Epidermal melanocyte (primary cell): Measurements from ENCODE around the gene LST1.
A peak's percentile ranks its signal among the peaks of the same experiment; 100 is the strongest.
"Not testable (repeated sequence)": the region's sequence is repeated elsewhere in the genome, so short reads cannot be mapped to it uniquely, and the experiment has no call there.

Source experiments
- DNase-seq: peaks from one replicate; pipeline ENCODE4 v3.0.0; 2011; ENCODE audit warnings: low spot score; ENCODE audit not compliant: insufficient read length

The LST1 gene

DNA sequence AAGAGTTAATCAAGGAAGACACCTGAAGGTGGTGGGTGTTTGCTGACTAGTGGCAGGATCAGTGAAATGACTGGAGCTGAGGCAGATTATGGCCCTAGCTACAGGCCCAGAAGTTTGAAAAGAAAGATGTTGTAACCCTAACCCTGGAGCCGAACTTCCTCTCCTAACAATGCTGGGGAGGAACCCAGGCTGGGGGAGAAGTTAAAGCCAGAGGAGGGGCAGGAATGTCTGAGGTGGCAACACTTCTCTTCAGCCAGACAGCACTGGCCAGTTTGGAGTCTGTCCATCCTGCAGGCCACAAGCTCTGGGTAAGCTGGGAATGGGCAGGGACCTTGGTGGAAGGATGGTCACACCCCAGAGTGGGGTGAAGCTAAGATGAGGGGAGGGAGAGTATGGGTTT is at the start of gene LST1:
Gene LST1, plus strand, starts transcription at position 270 of the 400 bp plus-strand sequence. CDS start 1,023 bp downstream, outside the sequence.
- DNase-seq, result no peak

GRCh38 chr6:31538805-31539400 is 47.2 kb upstream of the LST1 start:
- DNase-seq, result no peak

DNA sequence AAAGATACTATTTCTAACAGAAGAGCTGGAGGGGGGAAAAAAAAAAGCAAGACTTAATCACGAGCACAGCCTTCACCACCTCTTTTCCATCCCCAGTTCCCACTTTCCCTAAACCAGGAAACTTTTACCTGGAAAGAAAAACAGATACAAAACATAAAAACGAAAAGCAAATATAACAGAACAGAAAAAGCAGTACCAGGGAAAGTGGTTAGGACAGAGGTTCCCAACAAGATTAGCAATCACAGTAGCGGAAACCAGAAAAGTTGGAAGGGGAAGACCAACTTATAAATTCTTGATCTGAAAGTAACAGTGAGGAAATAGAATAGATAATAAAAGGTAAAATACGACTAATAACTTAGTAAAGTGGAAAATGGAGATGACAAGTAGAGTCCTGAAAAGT is 45.4 kb upstream of the LST1 start:
- DNase-seq, result no peak

- no peak for DNase-seq
These were observed 44.9 kb upstream of the LST1 start for GRCh38 chr6:31541059-31541657.

DNA sequence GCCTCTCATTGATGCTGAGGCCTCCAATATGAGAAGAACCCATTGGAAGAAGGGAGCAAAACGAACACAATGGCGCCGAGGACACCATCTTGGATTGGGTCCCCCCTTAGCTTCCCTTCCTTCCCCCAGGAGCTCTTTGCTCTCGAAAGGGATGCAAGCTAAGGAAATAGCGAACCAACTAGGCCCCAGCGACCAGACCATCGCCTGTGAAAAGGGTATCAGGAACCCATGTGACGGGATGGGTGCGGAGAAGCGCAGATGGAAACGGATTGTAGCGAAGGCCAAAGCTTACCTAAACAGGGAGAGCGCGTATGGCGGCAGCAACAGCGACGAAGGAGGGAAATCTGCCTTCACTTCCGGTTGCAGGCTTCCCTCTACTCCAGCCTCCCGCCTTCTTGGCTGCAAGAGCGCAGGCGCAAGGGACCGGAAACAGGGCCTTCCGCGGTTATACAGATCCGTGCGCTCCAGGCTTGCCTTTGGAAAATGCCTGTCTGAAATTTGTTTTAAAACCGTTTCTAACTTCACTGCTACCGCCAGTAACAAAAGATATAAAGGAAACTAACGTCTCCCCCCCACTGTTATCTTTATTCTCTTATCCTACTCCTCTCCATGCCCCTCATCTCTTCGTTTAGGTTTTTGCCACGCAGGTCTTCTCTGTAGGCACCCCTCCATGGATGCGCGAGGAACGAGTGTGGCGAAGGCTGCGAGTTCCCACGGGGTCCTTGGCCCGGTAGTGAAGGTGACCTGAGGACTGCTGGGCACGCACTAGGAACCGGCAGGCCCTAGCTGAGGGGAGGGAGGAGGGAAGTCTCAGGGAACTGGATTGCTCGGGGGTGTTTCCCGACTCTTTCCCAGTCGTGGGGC is 44.2 kb upstream of the LST1 start, which contains the start of gene DDX39B:
Gene DDX39B, minus strand, starts transcription at position 346 of the 864 bp plus-strand sequence. CDS start 1,471 bp downstream, outside the sequence.
- peak; percentile 91 for DNase-seq

DNA sequence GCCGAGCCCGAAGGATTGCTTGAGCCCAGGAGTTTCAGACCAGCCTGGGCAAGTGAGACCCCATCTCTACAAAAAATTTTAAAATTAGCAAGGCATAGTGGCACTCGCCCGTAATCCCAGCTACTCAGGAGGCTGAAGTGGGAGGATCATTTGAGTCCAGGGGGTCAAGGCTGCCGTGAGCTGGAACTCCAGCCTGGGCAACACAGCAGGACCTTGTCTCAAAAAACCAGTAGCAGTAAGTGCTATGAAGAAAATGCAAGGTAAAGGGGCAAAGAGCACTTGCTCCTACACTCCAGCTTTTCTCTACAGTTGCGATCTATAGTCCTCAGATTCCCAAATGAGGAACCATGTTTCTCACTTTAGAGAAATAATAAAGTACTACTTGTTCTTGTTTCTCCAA is 42.4 kb upstream of the LST1 start:
- DNase-seq, result no peak

DNA sequence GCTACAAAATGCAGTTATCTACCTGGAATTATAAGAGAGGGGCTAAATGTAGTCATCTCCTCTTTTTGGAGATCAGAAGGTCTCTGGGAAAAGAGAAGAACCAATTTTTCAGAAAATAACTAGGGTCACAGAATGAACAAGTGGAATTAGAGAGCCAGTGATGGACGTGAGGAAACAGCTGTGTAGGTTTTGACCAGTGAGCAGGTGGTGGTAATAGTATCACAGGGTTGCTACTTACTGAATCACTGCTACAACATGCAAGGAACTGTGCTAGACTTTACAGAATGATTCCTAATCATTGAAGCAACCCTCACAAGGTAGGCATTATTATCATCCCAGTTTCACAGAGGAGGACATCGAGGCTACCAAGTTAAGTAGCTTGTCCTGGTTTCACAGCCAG is 41.4 kb upstream of the LST1 start:
- no peak for DNase-seq

- no peak for DNase-seq
These were observed 40.8 kb upstream of the LST1 start for GRCh38 chr6:31545291-31545690.

DNA sequence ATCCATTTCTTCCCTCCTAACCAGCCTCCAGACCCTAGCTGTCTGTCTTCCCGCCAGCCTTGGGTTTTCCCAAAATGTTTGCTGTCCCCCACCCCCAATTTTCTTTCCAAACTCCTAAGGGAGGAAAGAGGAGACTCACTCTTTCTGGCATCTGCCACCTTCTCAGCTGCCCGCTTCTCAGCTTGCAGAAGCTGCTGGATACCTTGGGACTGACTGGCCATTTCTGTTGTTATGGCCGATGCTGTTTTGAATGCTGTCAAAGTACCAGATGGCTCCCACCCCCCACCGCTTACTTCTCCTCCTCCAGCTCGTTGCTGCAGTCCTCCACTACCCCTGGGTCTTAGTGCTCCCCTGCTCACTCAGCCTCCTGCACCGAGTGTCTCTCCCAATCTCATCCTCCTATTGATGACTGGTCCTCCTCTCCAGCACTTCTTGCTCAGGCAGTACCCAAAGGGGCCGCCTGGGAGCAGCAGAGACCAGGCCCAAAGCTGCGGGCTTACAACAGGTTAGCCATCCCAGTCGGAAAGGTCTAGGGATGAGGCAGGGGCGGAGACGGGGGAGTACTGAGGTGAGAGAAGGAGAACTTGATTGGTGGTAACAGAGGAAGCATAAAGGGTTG is 39.6 kb upstream of the LST1 start, which contains the start of gene ATP6V1G2:
Gene ATP6V1G2, minus strand, starts transcription at position 270 of the 619 bp plus-strand sequence. Its CDS starts 49 bp downstream, at position 221.
- no peak for DNase-seq

- peak; percentile 85 for DNase-seq
These were observed 38.9 kb upstream of the LST1 start, which contains the start of gene NFKBIL1 for GRCh38 chr6:31546958-31547726. TSS of gene NFKBIL1 (plus strand) at chr6:31547608. CDS start at chr6:31547695, 87 bp downstream.

GRCh38 chr6:31547727-31548543 is 38.1 kb upstream of the LST1 start:
- no peak for DNase-seq

- DNase-seq, result no peak
These were observed 37.6 kb upstream of the LST1 start for GRCh38 chr6:31548544-31548873.

DNA sequence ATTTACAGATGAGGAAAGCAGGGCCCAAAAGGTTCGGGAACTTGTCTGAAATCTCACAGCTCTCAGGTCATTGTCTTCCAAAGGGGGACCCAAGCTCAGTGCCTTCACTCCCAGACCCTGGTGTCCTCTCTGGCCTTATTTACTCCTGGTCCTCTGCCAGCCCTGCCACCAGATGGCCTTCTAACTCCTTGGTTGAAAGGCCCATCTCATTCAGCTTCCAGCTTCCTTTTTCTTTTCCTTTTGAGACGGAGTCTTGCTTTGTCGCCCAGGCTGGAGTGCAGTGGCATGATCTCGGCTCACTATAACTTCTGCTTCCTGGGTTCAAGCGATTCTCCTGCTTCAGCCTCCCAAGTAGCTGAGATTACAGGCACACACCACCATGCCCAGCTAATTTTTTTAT is 34.7 kb upstream of the LST1 start:
- not testable (repeated sequence) for DNase-seq

GRCh38 chr6:31556307-31556706 is 29.8 kb upstream of the LST1 start:
- DNase-seq, result no peak

DNA sequence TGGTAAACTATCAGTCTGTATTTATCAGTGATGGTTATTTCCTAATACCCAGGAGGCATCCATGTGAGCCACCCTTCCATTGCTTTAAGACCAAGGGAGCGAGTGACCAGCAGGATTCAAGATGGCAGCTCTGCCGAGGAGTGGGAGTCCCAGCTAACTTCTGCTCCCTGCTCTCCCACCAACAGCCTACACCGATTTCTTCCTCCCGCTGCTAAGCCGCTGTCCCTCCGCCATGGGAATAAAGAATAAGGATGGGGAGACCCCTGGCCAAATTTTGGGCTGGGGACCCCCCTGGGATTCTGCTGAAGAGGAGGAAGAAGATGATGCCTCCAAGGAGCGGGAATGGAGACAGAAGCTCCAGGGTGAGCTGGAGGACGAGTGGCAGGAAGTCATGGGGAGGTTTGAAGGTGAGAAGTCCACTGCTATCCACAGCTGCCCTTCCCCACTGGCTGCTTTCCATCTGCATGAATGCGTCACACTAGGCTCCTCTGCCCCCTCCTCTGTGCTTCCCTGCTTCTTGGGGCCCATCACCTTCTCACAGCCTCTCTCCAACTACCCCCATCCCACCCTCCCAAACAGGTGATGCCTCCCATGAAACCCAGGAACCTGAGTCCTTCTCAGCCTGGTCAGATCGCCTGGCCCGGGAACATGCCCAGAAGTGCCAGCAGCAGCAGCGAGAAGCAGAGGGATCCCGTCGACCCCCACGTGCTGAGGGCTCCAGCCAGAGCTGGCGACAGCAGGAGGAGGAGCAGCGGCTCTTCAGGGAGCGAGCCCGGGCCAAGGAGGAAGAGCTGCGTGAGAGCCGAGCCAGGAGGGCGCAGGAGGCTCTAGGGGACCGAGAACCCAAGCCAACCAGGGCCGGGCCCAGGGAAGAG is 28.4 kb upstream of the LST1 start:
- DNase-seq, result no peak

DNA sequence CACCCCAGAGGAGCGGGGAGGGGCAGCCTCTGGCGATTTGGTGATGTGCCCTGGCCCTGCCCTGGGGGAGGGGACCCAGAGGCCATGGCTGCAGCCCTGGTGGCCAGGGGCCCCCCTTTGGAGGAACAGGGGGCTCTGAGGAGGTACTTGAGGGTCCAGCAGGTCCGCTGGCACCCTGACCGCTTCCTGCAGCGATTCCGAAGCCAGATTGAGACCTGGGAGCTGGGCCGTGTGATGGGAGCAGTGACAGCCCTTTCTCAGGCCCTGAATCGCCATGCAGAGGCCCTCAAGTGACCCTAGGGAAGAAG is 27.8 kb upstream of the LST1 start:
- no peak for DNase-seq

- no peak for DNase-seq
These were observed 27.2 kb upstream of the LST1 start for GRCh38 chr6:31558631-31559500.

GRCh38 chr6:31559606-31559957 is 26.5 kb upstream of the LST1 start:
- DNase-seq, result no peak
